ENCODE results near the gene KLF6.

The KLF6 gene

DNA sequence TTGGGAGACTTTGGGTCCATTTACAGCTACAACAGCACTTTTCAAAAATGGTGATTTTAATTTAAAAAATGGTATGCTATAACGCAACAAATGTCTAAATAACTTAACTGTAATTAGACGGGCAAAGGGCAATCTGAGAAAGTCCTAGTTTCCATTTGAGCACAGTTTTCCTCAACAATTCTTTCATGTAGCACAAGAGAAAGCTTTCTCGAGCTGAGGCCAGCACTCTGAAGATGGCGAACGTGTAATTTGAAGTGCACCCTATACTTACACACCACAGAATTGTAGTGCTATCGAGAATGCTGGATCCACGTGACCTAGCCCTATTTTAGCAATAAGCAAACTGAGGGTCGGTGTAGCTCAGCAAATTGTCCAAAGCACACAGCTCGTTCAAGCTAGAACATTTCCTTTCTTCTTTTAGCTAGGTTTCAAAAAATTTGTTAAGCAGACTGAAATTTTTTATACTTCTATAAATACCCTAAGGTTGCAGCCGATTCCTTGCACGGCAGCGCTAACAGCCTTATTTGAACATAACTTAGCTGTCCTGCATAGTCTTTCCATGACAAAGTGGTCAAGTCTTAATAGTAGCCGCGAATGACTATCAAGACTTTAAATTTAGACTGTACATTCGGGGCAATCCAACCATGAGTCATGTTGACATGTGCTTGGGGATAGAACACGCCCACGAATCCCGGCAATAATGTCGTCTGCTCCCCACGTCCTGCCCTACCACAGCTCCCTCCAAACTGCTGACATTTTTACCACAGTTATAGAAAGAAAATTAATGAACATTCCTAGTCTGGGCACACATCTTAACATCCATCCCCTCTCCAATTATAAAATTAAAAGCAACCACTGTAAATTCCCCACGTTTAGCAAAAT, 10.0 kb downstream of the KLF6 start:
- DNase-seq (ENCODE audit: low read depth in 2 of 2, low spot score in 1 of 2), result no peak

GRCh38 chr10:3774018-3774813, 10.8 kb downstream of the KLF6 start:
- no peak for DNase-seq (ENCODE audit: low read depth in 2 of 2, low spot score in 1 of 2)

DNA sequence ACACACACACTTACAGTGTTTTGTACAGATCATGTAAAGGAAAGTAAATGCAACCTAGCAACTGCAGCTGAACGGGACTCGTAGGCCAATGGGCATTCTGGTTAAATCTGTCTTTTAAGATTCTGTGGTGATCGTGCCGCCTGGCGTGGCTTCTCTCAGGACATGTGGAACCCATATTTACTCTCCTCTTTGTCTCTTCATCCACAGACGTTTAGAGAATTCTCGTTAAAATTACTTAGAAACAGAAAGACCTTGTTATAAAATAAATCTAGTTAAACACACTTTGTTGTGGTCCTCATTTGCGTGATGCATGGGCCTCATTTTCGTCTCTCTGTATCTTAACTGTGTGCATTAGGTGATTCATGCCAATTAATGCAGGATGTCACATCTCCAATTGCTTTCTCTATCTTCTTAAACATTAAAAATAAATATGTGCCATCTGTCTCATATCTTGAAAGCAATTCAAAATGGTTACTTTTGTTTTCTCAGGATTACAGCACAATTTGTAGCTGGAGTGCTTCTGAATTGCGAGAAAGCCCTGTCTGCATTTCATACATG, 11.5 kb downstream of the KLF6 start:
- no peak for DNase-seq (ENCODE audit: low read depth in 2 of 2, low spot score in 1 of 2)

DNA sequence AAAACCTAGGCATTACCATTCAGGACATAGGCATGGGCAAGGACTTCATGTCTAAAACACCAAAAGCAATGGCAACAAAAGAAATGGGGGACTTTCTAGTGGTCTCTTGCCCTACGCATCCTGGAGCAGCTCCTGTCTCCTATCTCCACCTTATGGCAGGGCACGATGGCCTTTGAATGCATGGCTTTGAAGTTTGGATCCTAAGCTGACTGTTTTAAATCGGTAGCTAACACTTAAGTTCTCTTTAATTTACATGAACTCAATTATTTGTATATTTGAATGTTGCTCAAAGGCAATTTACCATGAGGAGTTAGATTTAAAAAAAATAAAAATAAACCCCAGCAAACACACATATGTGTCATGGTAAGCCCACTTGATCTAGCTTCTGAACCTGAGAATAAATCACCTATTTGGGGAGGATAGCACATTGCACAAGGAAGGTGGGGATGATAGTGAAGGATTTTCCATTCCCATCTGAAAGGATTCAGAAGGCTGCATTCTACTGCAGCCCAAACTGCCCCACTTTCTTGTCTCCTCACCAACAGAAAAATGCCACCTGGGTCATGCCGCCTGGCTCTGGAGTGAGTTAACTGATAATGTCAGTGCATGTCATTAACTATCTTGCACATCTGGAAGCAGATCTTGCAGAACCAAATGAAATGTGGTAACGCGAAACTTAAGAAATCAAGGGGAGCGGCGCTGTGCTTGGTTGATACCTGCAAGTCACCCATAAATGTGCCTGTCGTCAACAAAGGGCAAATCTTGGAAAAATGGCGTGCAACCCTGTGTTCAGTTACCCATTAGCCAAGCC, 12.4 kb downstream of the KLF6 start:
- no peak for DNase-seq (ENCODE audit: low read depth in 2 of 2, low spot score in 1 of 2)

- no peak for DNase-seq (ENCODE audit: low read depth in 2 of 2, low spot score in 1 of 2)
Measured at GRCh38 chr10:3770611-3771110, 14.3 kb downstream of the KLF6 start.

- no peak for DNase-seq (ENCODE audit: low read depth in 2 of 2, low spot score in 1 of 2)
Measured at GRCh38 chr10:3769556-3769955, 15.5 kb downstream of the KLF6 start.

- DNase-seq (ENCODE audit: low read depth in 2 of 2, low spot score in 1 of 2), result no peak
Measured at GRCh38 chr10:3766046-3766756, 18.8 kb downstream of the KLF6 start.

GRCh38 chr10:3765146-3765545, 19.9 kb downstream of the KLF6 start:
- no peak for DNase-seq (ENCODE audit: low read depth in 2 of 2, low spot score in 1 of 2)

DNA sequence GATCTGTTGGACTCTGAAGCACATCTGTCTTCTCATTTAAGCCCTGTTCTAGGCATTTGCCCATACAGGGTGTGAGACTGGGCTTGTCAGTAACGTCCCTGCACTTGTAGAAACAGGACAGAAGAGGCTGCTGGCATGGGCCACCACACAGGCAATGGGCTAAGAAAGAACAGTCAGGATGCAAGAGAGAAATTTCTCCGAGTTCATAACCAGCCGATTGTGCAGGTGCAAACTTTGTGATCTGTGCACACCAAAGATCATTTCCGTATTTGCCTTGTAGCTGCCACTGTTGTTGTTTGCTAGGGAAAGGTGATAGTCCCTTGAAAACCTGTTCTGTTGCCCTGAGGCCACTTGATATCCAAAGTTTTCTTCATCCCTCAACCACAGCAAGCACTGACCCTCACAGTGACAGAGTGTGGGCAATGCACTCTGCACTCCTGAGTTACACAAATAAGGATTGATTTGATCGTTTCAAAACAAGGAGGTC, 20.3 kb downstream of the KLF6 start:
- no peak for DNase-seq (ENCODE audit: low read depth in 2 of 2, low spot score in 1 of 2)

GRCh38 chr10:3763852-3764625, 21.0 kb downstream of the KLF6 start:
- DNase-seq (ENCODE audit: low read depth in 2 of 2, low spot score in 1 of 2), result no peak

GRCh38 chr10:3763035-3763456, 22.0 kb downstream of the KLF6 start:
- no peak for DNase-seq (ENCODE audit: low read depth in 2 of 2, low spot score in 1 of 2)

DNA sequence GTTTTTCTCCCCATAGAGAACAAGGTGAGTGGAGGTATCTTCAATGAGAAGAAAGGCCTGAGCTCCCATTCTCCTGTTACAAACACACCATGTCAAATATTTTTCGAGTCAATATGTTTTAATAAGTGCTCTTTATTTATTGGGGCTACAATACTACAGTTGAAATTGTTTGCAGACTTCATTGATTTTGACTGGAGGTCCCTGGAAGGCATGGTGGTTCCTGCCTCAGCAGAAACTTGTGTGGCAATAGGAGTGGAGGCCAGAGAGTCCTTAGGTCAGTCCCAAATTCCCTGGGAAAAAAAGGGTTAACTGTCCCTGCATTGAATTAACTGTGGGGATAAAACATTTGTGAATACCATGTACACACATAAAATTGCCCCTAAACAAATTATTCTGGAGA, 22.7 kb downstream of the KLF6 start:
- no peak for DNase-seq (ENCODE audit: low read depth in 2 of 2, low spot score in 1 of 2)

DNA sequence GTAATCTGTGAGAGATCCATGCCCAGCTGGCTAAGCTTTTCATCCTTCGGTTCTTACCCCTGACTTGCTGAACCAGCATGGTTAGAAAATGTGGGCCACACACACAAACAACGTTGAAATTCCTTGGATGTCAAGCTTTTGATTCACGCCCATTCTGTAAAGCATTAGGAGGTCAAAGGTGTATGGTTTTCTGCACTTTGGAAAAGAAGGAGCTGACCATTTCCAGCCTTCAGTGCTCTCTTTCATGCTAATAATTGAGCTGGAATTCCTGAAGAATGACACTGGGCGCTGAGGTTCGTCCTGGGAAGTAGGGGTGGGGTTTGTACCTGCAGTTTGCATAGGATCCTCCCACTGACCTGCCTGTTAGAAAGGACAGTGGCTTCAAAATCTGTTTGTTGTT, 23.1 kb downstream of the KLF6 start:
- no peak for DNase-seq (ENCODE audit: low read depth in 2 of 2, low spot score in 1 of 2)

DNA sequence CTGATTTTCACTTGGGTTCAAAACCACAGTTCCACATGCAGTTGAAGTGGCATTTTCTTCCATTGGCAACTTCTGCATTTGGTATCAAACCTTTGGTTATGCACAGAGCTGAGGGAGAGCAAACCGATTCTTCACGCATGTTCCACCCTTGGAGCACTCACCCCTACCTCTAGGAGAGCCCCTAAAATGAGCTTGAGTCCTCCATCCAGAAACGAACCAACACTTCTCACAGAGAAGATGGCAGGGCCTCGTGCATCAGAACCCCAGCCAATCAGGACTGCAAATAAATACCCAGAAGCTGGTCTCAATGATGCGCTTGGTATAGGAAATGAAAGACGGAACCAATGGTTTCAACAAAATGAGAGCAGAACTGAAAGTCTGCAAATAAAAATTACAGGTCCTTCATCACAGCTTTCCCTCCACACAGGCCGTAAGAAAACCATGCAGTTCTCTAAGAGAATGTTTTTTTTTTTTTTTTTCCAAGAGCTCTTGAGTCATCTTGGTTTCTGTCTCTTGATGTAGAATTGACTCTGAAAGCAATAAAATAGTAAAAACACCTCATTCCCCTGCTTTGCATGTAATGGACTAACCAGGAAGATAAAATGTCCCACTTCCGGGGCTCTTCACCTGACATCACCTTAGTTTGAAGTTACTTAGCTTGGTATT, 23.9 kb downstream of the KLF6 start:
- no peak for DNase-seq (ENCODE audit: low read depth in 2 of 2, low spot score in 1 of 2)

GRCh38 chr10:3760083-3760482, 24.9 kb downstream of the KLF6 start:
- DNase-seq (ENCODE audit: low read depth in 2 of 2, low spot score in 1 of 2), result no peak

GRCh38 chr10:3759397-3759796, 25.6 kb downstream of the KLF6 start:
- no peak for DNase-seq (ENCODE audit: low read depth in 2 of 2, low spot score in 1 of 2)

- no peak for DNase-seq (ENCODE audit: low read depth in 2 of 2, low spot score in 1 of 2)
Measured at GRCh38 chr10:3758491-3758970, 26.5 kb downstream of the KLF6 start.

GRCh38 chr10:3757638-3758490, 27.1 kb downstream of the KLF6 start:
- peak in 1 of 2 donors; percentile 33 for DNase-seq (ENCODE audit: low read depth in 2 of 2, low spot score in 1 of 2)
